GM11168 (cell line): ENCODE measurements around the gene DEFB128.
"Not testable (repeated sequence)": the region's sequence is repeated elsewhere in the genome, so short reads cannot be mapped to it uniquely, and the experiment has no call there.

Source experiments
- in situ Hi-C: fragments of 300-500 bp; cut with MboI; formaldehyde crosslinking; loops from one replicate; pipeline ENCODE4 v1.12.0; 2022; ENCODE audit warnings: low sequenced_read_pairs; ENCODE audit not compliant: unreplicated experiment

DEFB128 gene

GRCh38 chr20:189611-190010, at the start of gene DEFB128:
Gene DEFB128 (minus strand): TSS chr20:189711. CDS start chr20:189623, 88 bp downstream.
- in situ Hi-C loops = no loop called here

- in situ Hi-C loops = no loop called here
Observed at GRCh38 chr20:237929-238328, 48.4 kb upstream of the DEFB128 start.

- in situ Hi-C loops = no loop called here
Observed at GRCh38 chr20:237489-237888, 48.0 kb upstream of the DEFB128 start.

DNA sequence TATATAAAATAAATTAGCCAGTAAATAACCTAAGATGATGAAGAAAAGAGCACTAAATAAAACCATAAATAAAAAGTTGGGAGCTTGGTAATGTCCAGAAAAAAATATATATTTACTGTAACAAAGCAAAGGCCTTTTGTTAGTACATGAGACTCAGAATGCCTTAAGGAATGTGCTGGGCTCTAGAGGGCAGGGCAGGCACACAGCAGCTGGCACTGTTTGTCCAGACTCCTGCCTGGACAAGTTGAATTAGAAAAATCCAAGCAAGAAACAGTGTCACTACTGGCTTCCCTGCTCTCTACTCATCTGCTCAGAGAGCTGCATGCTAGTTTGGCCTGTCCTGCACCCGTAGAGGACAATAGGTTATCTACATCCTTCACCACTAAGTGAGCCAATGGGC, 46.4 kb upstream of the DEFB128 start:
- in situ Hi-C loops = no loop called here

GRCh38 chr20:227439-228105, 38.1 kb upstream of the DEFB128 start:
- in situ Hi-C loops = no loop called here

DNA sequence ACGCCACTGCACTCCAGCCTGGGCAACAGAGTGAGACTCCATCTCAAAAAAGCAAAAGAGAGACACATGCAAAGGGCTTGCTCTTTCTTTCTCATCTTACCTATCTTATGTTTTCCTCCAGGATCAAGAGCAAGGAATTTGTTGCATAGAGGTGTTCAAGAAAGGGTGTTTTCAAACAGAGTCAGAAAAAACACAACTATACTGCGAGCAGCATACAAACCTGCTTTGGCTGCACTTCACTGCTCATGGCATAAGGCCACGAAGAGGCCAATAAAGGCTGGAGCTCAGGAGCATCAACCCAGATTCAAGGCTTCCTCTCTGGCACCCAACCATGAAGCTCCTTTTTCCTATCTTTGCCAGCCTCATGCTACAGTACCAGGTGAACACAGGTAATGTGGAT, 37.4 kb upstream of the DEFB128 start, which contains the start of gene DEFB129:
DEFB129 (plus strand) TSS at position 301 of the 400 bp plus-strand sequence; CDS start at position 332, 31 bp downstream.
- in situ Hi-C loops = no loop called here

DNA sequence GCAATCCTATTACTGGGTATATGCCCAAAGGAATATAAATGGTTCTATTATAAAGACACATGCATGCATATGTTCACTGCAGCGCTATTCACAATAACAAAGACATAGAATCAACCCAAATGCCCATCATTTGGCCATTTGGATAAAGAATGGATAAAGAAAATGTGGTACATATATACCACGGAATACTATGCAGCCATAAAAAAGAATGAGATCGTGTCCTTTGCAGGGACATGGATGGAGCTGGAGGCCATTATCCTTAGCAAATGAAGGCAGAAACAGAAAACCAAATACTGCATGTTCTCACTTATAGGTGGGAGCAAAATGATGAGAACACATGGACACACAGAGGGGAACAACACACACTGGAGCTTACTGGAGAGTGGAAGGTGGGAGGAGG, 36.4 kb upstream of the DEFB128 start:
- in situ Hi-C loops = not testable (repeated sequence)

DNA sequence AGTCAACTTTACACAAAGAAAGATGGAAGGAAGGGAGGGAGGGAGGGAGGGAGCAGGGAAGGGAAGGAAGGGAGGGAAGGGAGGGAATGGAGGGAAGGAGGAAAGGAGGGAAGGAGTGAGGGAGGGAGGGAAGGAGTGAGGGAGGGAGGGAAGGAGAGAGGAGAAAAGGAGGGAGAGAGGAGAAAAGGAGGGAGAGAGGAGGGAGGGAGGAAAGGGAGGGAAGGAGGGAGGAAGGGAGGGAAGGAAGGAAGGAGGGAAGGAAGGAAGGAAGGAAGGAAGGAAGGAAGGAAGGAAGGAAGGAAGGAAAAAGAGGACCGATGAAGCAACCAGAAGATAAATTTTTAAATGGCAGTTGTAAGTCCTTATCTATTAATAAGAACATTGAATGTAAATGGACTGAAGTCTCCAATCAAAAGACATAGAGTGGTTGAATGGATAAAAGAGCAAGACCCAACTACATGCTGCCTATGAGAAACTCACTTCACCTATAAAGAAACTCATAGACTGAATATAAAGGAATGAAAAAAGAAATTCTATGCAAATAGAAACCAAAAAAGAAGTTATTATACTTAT, 31.8 kb upstream of the DEFB128 start:
- in situ Hi-C loops = no loop called here

GRCh38 chr20:219290-220115, 30.0 kb upstream of the DEFB128 start:
- in situ Hi-C loops = no loop called here

DNA sequence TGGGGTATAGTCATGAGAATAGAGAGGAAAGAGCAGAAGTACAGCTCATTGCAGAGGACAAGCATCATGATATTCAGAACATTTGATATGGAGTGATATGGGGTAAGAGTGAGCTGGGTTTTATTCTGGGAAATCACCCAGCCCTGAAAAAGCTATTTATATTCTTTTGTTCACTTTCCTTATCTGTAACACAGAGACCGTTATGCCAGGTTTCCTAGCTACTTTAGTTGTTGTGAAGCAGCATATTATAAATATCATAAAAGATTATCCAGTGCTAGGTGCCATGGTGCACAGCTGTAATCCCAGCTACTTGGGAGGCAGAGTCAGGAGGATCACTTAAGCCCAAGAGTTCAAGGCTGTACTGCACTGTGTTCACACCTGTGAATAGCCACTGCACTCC, 27.8 kb upstream of the DEFB128 start:
- in situ Hi-C loops = no loop called here

DNA sequence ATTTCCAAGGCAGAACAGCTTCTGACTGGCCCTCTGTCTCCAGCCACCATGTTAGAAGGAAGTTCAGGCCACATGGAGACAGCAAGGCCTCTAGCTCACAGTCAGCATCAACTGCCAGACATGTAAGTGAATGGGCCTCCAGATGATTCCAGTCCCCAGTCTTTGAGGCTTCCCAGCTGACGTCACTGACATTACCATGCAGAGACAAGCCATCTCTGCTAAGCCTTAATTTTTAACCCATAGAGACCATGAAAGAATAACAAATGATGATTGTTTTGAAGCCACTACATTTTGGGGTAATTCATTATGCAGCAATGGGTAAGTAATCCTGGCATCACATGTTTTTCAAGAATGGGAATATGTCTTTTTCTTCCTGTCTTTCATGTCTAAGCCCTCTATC, 26.3 kb upstream of the DEFB128 start:
- in situ Hi-C loops = no loop called here

DNA sequence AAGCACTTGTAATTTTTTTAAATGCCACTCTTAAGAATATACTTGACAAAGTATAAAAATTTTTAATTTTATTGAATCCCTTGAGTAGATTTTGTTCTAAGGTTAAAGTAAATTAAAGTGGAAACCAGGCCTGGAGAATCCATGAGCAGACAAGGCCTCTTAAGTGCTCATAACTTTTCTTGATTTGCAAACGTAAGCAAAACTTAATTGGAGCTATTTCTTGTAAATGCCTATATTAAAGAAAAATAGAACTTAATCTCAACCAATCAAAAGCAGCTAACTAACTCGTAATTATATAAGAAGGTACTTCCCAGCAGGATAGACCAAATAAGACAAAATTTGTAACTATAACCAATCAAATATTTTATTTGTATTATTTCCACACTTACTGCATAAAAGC, 24.9 kb upstream of the DEFB128 start:
- in situ Hi-C loops = no loop called here

DNA sequence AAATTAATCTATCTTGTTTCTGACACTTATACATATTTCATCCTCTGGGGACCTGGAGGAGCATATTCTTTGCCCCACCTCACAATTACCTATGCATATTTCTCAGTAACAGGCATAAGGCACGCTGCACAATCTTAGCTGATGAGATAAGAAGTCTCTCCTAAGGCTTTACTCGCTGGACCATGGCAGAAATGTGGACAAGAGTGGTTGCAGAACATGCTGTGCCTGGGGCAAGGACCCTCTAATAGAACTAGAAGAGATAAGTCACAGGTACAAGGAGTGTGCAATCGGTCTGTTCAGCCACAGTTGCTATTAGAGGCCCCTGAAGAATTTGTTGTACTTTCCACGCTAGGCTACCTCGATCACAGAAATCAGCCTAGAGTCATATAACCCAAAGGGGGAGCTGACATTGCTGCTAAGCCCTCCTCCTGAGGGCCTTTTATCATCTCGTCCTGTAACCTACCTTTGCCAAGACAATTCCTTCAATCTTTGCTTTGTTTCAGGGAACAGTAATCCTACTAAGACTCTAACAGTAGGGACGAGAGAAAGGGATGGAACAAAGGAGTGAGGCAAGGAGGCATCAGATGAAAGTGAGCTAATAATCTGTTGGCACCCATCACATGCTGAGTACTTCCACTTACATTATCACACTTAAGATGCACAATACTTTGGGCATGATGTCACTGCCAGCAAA, 21.4 kb upstream of the DEFB128 start:
- in situ Hi-C loops = no loop called here

DNA sequence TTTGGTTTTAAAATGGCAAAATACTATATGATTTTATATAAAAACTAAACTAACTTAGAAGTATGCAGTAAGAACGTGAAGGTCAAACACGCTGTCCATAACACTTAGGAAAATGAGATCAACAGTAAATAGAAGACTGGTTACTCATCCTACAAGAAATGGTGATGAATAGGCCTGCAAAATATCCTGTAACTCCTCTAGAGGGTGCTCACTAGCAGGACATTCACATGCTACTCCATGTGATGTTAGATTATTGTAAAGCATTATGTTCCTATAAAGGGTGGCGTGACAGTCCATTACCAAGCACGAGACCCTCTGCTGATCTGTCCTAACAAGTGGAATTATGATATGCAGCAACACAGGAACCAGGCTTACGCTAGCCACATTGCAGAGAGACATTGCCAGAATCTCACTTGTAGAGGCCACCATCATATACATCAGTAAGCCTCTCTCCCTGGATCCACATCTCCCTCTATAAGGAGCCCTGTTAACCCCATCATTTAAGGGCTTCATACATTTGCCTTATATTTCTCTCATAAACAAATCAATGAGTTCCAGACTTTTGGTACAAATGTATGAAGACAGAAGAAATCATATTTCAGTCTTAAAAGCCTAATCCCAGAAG, 19.5 kb upstream of the DEFB128 start:
- in situ Hi-C loops = no loop called here

GRCh38 chr20:203630-204029, 14.1 kb upstream of the DEFB128 start:
- in situ Hi-C loops = not testable (repeated sequence)

DNA sequence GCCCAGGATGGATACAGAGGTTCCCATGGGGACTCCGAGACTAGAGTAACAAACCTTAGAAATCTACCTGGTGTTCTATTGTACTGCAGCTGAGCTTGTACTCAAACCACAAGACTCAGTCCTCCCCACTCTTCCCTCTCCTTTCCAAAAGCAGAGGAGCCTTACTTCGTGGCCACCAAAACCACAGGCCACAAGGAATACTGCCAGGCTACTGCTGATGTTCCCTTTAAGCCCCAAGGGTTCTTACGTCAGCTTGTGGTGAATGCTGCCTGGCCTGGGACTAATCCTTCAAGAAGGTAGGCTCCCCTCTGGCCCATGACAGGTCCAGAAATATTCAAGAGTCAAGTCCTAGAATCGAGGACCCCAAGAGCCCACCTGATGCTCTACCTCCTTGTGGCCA, 10.5 kb upstream of the DEFB128 start:
- in situ Hi-C loops = no loop called here

GRCh38 chr20:198225-198624, 8.7 kb upstream of the DEFB128 start:
- in situ Hi-C loops = no loop called here

DNA sequence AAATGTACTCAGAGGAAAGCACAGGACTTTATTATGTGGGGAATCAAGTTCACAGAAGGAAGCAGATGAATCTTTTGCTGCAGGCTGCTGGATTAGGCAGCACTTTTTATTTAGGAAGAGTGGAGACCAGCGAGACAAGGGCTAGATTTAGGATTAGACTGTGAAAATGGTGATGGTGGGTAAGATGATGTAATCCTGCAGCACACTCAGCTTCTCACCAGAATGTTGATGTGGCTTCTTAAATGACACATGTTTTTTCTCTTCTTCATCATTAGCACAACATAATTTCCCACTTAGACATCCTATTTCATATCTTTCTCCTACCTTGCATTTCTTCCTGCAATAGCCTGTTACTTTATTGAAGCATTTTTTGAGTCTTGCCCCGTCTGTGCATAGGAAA, 1.8 kb downstream of the DEFB128 start:
- in situ Hi-C loops = no loop called here

DNA sequence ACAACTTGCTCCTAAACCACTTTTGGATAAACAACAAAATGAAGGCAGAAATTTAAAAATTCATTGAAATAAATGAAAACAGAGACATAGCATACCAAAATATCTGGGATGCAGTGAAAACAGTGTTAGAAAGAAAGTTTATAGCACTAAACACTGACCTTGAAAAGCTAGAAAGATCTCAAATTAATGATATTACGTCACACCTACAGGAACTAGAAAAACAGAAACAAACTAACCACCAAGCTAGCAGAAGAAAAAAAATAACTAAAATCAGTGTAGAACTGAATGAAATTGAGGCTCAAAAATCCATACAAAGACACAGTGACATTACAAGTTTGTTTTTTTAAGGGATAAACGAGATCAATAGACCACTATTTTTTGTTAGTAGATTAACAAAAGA, 5.2 kb downstream of the DEFB128 start:
- in situ Hi-C loops = no loop called here

- in situ Hi-C loops = no loop called here
Observed at GRCh38 chr20:168876-169275, 20.6 kb downstream of the DEFB128 start.
